ENCODE measurements around the gene EWSR1.

Gene EWSR1

DNA sequence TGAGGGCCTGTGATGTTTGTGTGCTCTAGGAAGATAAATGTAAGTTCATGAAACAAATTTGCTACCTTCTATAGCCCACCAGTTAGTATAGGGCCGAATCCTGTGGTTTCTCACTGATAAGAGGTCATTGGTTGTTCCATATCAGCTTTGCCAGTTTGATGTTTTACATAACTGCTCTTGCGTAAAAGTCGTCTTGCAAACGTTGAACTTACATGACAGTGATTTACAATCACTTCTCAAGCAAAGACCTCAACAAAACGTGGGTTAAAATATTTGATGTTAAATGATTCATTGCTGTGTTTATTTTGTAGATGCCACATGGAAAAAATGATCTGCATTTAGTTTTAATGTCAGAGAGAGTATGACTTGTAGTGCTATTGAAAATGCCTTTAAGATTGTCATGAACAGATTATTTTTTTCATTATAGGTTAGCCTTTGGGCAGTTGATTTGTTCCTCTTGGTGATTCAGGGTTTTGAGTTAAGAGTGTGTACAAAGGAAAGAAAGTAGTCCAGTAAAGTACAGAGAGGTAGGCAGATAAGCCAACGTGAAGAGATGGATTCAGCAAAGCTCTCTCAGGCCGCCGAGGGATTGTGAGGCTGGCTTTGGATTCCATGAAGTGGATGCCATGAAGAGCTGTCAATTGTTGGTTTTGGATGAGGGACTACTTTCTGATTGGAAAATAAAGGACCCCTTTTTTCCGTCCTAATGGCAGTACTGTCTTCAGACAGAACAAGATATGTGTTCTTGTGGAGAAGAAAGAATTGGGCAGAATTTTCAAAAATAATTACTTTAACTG lies 2.6 kb downstream of the EWSR1 start:
- H3K4me1 ChIP-seq (ENCODE audit: insufficient read depth, low read length): peaks cover 30% of the 10 kb centered on the region
- peaks cover 33% of the 10 kb centered on the region for H3K36me3 ChIP-seq (ENCODE audit: insufficient read depth, low read length)
- no peaks in the 10 kb centered on the region for H3K9me3 ChIP-seq (ENCODE audit: control insufficient read depth, insufficient read depth, low read length)
- peak overlapping the region; percentile 7; the same call in 1 of the 2 replicates for H3K9ac ChIP-seq (ENCODE audit: low read depth, low read length)

DNA sequence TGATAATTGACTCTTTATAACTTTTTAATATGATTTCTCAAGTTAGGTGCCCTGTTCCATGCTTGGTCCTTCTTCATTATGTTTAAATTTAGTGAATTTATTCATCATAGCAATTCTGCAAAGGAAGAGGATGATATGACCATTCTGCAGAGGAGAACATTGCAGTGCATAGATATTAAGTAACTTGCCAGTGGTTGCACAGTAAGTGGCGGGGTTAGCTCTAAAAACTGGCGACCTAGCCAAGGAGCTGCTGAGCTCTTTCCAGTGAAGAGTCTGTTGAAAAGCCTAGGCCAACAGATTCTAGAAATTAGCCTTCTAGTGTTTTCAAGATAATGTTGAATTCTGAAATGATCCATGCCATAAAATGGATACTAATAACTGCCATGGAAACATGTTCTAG lies 4.6 kb downstream of the EWSR1 start:
- Histone ChIP-seq H3K9me3 (ENCODE audit: control insufficient read depth, insufficient read depth, low read length) (no peaks in the 10 kb centered on the region), H3K9ac (ENCODE audit: low read depth, low read length) (no peak overlapping the region), H3K36me3 (ENCODE audit: insufficient read depth, low read length) (peaks cover 48% of the 10 kb centered on the region), H3K4me1 (ENCODE audit: insufficient read depth, low read length) (peaks cover 24% of the 10 kb centered on the region)

DNA sequence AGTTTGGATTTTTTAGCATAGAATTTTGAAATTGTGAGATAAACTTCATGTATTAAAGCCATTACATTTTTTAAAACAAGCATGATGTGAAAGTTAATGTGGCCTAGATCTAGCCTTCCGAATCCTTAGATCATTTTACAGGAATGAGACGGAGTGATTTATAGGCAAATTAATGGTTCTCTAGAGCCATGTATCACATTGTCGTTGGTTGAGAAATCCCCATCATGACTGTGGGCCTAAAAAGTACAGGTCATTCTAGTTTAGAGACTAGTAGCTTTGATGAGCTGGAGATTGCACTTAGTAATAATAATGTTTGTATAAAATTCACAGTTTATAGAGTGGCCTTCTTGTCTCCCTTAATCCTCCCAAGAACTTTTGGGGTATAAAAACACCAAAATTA lies 7.1 kb downstream of the EWSR1 start:
- H3K4me1 ChIP-seq (ENCODE audit: insufficient read depth, low read length): peaks cover 22% of the 10 kb centered on the region
- H3K9me3 ChIP-seq (ENCODE audit: control insufficient read depth, insufficient read depth, low read length): no peaks in the 10 kb centered on the region
- H3K9ac ChIP-seq (ENCODE audit: low read depth, low read length): no peak overlapping the region
- H3K36me3 ChIP-seq (ENCODE audit: insufficient read depth, low read length): peaks cover 60% of the 10 kb centered on the region

DNA sequence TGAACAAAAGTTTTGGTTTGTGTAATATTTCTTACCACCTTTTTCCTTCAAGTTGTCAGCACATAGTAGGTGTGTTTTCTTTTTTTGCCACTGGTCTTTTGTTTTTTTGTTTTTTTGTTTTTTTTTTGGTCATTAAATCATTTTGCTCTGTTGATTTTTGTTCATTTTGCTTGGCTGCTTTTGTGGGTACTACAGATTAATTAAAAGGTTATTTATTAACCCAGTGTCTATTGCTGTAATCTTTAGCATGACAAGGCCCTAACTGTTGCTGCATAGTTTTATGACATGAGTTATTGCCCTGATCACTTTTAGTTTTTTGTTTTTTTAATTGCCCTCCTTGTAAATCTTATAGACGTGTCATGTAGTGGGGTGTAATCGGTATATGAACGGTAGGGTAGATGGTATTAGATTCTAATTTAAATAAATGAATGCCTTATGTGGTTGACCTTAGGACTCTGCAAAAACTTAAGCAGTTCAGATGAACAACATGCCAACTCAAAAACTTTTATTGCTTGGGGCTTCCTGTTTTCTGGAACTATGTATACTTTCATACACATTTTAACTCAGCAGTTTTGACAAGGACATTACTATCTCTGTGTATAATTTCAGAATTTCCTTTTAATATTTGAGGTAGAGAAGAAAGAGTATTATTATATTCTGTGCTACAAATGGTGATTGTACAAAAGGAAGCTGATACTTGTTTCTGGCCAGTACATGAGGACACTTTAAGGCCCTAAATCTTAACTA lies 7.9 kb downstream of the EWSR1 start:
- Histone ChIP-seq H3K4me1 (ENCODE audit: insufficient read depth, low read length) (peaks cover 14% of the 10 kb centered on the region), H3K36me3 (ENCODE audit: insufficient read depth, low read length) (peaks cover 62% of the 10 kb centered on the region), H3K9me3 (ENCODE audit: control insufficient read depth, insufficient read depth, low read length) (no peaks in the 10 kb centered on the region), H3K9ac (ENCODE audit: low read depth, low read length) (no peak overlapping the region)

DNA sequence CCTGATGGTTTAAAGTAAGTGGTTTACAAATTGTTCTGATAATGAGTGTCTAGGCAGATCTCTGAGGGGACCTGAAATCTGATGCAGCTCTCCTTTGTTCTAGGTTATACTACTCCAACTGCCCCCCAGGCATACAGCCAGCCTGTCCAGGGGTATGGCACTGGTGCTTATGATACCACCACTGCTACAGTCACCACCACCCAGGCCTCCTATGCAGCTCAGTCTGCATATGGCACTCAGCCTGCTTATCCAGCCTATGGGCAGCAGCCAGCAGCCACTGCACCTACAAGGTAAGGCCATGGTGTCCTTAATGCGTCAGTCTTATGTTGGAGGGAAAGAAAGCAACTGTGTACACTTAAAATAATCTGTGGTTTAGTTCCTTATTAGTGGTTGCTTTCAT lies 9.9 kb downstream of the EWSR1 start:
- Histone ChIP-seq H3K4me1 (ENCODE audit: insufficient read depth, low read length) (peaks cover under 1% of the 10 kb centered on the region; the same call in 1 of the 2 replicates), H3K9me3 (ENCODE audit: control insufficient read depth, insufficient read depth, low read length) (no peaks in the 10 kb centered on the region), H3K36me3 (ENCODE audit: insufficient read depth, low read length) (peaks cover 73% of the 10 kb centered on the region), H3K9ac (ENCODE audit: low read depth, low read length) (no peak overlapping the region)

DNA sequence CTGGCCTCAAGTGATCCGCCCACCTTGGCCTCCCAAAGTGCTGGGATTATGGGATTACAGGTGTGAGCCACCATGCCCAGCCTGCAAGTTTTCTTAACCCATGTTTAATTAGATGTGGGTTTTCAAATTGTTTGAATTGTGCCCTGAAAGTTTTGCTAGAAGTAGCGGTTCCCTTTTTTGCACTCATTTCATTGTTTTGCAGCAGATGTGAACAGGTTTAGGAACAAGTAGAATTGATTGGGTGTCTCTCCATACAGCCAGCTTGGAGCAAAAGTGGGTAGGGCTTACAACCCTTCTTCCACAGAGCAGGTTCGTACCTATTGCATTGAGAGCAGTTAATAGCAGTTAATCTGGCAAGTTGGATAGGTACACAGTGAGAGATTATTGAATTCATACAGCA lies 16.1 kb downstream of the EWSR1 start:
- Histone ChIP-seq H3K4me1 (ENCODE audit: insufficient read depth, low read length) (no peaks in the 10 kb centered on the region), H3K9me3 (ENCODE audit: control insufficient read depth, insufficient read depth, low read length) (no peaks in the 10 kb centered on the region), H3K36me3 (ENCODE audit: insufficient read depth, low read length) (peaks cover 73% of the 10 kb centered on the region), H3K9ac (ENCODE audit: low read depth, low read length) (no peak overlapping the region)

DNA sequence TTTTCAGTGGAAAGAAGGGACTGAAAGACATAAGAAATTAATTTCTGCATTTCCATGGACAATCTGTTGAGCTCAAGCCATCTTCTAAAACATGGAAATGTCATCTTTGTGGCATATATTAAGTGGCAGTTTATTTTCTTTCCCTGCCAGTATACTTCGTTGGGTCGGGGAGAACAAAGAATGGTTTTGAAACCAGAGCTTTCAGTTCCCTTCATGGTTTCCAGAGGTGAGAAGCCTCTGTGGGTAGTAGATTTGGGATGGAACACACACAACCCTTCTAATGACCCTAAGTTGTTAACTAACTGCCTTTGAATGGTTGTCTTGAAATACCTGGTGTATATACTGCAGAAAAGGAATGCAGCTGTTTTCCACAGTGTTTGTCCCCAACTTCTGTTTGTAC lies 20.8 kb downstream of the EWSR1 start:
- Histone ChIP-seq H3K4me1 (ENCODE audit: insufficient read depth, low read length) (no peaks in the 10 kb centered on the region), H3K9ac (ENCODE audit: low read depth, low read length) (no peak overlapping the region), H3K36me3 (ENCODE audit: insufficient read depth, low read length) (peaks cover 74% of the 10 kb centered on the region), H3K9me3 (ENCODE audit: control insufficient read depth, insufficient read depth, low read length) (no peaks in the 10 kb centered on the region)

DNA sequence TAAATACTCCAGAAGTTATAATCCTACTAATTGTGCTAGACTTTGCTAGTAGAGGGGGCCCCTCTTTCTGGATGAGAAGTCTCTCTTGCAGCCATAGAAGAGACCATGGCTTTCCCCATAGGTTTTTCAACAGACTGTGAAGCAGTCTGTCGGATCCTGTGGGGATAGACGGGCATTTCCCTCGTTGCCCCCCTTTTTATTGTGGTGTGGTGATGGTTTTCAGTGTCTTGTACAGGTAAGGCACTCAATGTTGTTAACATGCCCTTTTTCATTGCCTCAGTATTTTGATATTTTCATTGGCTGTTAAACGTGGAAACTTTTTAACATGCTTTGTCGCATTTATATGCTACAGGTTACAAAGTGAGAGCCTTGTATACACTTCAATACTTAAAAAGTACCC lies 22.0 kb downstream of the EWSR1 start:
- Histone ChIP-seq H3K9ac (ENCODE audit: low read depth, low read length) (no peak overlapping the region), H3K36me3 (ENCODE audit: insufficient read depth, low read length) (peaks cover 74% of the 10 kb centered on the region), H3K4me1 (ENCODE audit: insufficient read depth, low read length) (no peaks in the 10 kb centered on the region), H3K9me3 (ENCODE audit: control insufficient read depth, insufficient read depth, low read length) (no peaks in the 10 kb centered on the region)

DNA sequence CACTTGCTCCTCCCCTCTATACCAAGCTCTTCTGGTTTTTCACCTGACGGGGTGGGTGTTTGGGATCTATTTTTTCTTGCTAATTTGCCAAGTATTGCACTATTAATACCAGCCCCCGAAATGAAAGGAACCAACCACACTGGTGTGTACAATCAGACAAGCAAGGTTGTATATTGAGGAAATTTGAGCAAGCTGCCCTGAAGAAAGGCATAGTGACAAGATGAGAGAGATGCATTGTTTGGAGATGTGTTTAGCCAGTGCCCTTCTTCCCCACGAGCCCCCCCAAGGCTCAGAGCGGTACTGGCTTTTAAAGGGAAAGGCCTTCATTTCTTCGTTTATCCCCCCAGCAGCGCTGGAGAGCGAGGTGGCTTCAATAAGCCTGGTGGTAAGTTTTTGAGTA lies 23.1 kb downstream of the EWSR1 start:
- no peak overlapping the region for H3K9ac ChIP-seq (ENCODE audit: low read depth, low read length)
- no peaks in the 10 kb centered on the region for H3K9me3 ChIP-seq (ENCODE audit: control insufficient read depth, insufficient read depth, low read length)
- H3K4me1 ChIP-seq (ENCODE audit: insufficient read depth, low read length): no peaks in the 10 kb centered on the region
- H3K36me3 ChIP-seq (ENCODE audit: insufficient read depth, low read length): peaks cover 79% of the 10 kb centered on the region

DNA sequence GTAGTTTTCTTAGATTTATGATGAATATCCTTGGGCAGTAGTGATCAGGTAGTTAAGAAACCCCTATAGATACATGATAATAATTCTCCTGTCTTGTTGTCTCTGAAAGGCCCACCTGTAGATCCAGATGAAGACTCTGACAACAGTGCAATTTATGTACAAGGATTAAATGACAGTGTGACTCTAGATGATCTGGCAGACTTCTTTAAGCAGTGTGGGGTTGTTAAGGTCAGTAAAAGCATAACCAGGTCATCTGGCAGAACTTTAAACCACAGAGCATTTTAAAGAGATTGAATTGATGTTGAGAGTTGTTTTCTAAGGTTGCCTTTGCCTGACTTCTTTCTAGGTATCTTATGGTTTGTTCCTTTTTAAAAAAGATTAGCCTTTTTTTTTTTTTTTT lies 24.3 kb downstream of the EWSR1 start:
- Histone ChIP-seq H3K4me1 (ENCODE audit: insufficient read depth, low read length) (no peaks in the 10 kb centered on the region), H3K9ac (ENCODE audit: low read depth, low read length) (no peak overlapping the region), H3K36me3 (ENCODE audit: insufficient read depth, low read length) (peaks cover 81% of the 10 kb centered on the region), H3K9me3 (ENCODE audit: control insufficient read depth, insufficient read depth, low read length) (no peaks in the 10 kb centered on the region)

DNA sequence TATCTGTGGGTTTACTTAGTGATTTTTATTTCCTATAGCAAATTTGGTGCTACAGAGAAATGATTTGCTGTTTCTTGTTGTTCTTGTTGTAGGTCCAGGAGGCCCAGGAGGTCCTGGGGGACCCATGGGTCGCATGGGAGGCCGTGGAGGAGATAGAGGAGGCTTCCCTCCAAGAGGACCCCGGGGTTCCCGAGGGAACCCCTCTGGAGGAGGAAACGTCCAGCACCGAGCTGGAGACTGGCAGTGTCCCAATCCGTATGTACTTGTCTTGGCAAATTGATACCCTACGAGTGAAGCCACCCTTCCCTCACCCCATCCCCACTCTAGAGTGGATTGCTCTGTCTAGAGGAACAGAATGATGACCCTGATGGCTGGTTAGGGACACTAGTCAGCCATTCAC lies 30.6 kb downstream of the EWSR1 start:
- Histone ChIP-seq H3K9me3 (ENCODE audit: control insufficient read depth, insufficient read depth, low read length) (no peaks in the 10 kb centered on the region; the same call in 1 of the 2 replicates), H3K36me3 (ENCODE audit: insufficient read depth, low read length) (peaks cover 52% of the 10 kb centered on the region), H3K9ac (ENCODE audit: low read depth, low read length) (no peak overlapping the region), H3K4me1 (ENCODE audit: insufficient read depth, low read length) (no peaks in the 10 kb centered on the region)

DNA sequence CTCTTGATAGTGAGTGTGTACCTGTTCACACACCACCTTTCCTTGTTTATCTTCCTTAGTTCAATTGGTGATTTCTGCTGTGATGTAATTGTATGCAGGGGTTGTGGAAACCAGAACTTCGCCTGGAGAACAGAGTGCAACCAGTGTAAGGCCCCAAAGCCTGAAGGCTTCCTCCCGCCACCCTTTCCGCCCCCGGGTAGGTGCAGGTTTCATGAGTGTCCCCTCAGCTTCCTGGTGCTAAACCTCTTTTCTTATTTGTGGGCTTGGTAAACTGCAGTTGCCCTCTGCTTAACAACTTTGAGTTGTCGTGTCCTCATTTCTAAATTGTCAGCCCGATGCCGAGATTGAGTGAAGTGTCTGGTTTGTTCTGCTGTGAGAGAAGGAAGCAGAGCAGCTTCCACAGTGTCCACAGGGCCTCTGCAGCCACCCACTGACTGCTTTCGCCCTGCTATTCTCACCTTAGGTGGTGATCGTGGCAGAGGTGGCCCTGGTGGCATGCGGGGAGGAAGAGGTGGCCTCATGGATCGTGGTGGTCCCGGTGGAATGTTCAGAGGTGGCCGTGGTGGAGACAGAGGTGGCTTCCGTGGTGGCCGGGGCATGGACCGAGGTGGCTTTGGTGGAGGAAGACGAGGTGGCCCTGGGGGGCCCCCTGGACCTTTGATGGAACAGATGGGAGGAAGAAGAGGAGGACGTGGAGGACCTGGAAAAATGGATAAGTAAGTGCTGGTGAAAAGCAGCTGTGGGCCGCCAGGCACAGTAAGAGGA lies 31.2 kb downstream of the EWSR1 start:
- Histone ChIP-seq H3K4me1 (ENCODE audit: insufficient read depth, low read length) (no peaks in the 10 kb centered on the region), H3K36me3 (ENCODE audit: insufficient read depth, low read length) (peaks cover 48% of the 10 kb centered on the region), H3K9ac (ENCODE audit: low read depth, low read length) (no peak overlapping the region), H3K9me3 (ENCODE audit: control insufficient read depth, insufficient read depth, low read length) (no peaks in the 10 kb centered on the region; the same call in 1 of the 2 replicates)

DNA sequence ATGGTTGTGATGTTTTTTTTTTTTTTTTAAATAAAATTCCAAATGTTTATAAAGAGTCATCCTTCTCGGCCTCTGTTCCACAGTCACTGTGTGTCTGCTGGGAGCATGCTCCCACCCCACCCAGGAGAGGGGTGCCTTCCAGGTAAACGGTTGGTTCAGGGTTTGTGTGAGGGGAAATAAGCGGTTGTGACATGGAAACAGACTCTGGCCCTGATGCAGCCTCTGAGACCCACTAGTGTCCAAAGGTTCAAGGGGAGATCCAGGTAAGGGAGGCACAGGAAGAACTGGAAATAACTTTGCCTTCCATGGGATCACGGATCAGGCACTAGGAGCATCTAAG lies 32.4 kb downstream of the EWSR1 start:
- no peak overlapping the region for H3K9ac ChIP-seq (ENCODE audit: low read depth, low read length)
- no peaks in the 10 kb centered on the region; the same call in 1 of the 2 replicates for H3K9me3 ChIP-seq (ENCODE audit: control insufficient read depth, insufficient read depth, low read length)
- peaks cover 37% of the 10 kb centered on the region for H3K36me3 ChIP-seq (ENCODE audit: insufficient read depth, low read length)
- no peaks in the 10 kb centered on the region; the same call in 1 of the 2 replicates for H3K4me1 ChIP-seq (ENCODE audit: insufficient read depth, low read length)

DNA sequence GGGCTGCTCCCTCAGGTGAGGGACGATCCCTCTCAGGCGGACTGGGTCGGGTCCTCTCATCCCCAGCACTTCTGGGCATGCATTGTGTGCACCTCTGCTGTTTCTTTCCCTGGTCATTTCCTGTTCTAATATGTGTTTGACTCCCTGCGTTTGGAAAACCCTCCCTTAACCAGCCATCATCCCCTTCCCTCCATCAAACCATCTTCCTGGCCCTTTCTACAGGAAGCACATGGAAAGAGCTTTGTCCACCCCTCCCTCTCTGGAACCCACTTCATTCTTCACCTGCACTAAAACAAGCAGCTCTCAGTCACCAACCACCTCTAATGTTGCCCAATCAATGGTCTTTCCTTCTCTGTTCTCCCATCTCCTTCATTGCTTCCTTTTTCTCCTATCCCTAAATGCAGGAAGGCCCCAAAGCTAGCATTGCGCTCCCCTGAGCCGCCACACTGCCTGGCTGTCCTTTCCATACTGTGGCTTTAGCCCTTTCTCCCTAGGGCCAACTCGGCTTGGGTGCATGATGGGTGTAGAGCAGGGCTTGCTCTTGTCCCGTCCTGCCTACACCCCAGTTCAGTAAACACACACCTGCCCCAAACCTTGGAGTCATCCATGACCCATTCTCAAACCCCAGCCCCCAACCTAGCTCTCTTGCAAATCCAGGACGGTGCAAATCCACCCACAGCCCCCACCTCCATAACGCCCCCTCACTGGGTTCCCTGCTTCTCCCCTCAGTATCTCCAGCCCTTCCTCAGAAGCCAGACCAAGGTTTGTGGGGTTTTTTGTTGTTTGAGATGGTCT lies 32.9 kb downstream of the EWSR1 start:
- H3K9ac ChIP-seq (ENCODE audit: low read depth, low read length): no peak overlapping the region
- H3K4me1 ChIP-seq (ENCODE audit: insufficient read depth, low read length): peaks cover 5% of the 10 kb centered on the region; the same call in 1 of the 2 replicates
- peaks cover 31% of the 10 kb centered on the region for H3K36me3 ChIP-seq (ENCODE audit: insufficient read depth, low read length)
- no peaks in the 10 kb centered on the region; the same call in 1 of the 2 replicates for H3K9me3 ChIP-seq (ENCODE audit: control insufficient read depth, insufficient read depth, low read length)
